Activated naive CD8-positive, alpha-beta T cell treated with anti-CD3 and anti-CD28 coated beads for 36 hours (primary cell): ENCODE results near the gene PCLAF. TPM values are rescaled to one million over a fixed set of nuclear protein-coding genes. Genes with fewer than 3 reads are reported as not detected.
"Not testable (repeated sequence)": the region's sequence is repeated elsewhere in the genome, so short reads cannot be mapped to it uniquely, and the experiment has no call there.

ENCODE experiments used
- DNase-seq: peaks from one replicate; pipeline ENCODE4 v3.0.0; 2021
- H3K27ac Mint-ChIP-seq: one replicate; pipeline ENCODE4 v1.8.0; 2022; ENCODE audit warnings: mild to moderate bottlenecking, moderate library complexity, mixed read lengths
- H3K27me3 Mint-ChIP-seq: one replicate; pipeline ENCODE4 v1.8.0; 2022; ENCODE audit warnings: mild to moderate bottlenecking, mixed read lengths
- H3K36me3 Mint-ChIP-seq: one replicate; pipeline ENCODE4 v1.8.0; 2021; ENCODE audit warnings: mild to moderate bottlenecking, mixed read lengths
- H3K4me1 Mint-ChIP-seq: one replicate; pipeline ENCODE4 v1.8.0; 2021; ENCODE audit warnings: mixed read lengths
- H3K4me3 Mint-ChIP-seq: one replicate; pipeline ENCODE4 v1.8.0; 2022; ENCODE audit warnings: mild to moderate bottlenecking, moderate library complexity, mixed read lengths
- H3K9me3 Mint-ChIP-seq: one replicate; pipeline ENCODE4 v1.8.0; 2022; ENCODE audit warnings: mixed read lengths
- total RNA-seq, 2 experiments: library from RNA; stranded (reverse); gene quantifications; one replicate each; pipeline ENCODE4 v1.2.3, GENCODE V29; 2021

The PCLAF gene
- total RNA-seq, 2 experiments from 2014 or later = 126 to 134 TPM

- H3K4me3 Mint-ChIP-seq = no peak overlapping the region
- H3K27me3 Mint-ChIP-seq = no peaks in the 10 kb centered on the region
- H3K4me1 Mint-ChIP-seq = peaks cover 20% of the 10 kb centered on the region
- H3K27ac Mint-ChIP-seq = no peak overlapping the region
- no peak for DNase-seq
- peaks cover 23% of the 10 kb centered on the region for H3K36me3 Mint-ChIP-seq
- no peaks in the 10 kb centered on the region for H3K9me3 Mint-ChIP-seq
Measured at GRCh38 chr15:64383760-64384159, 2.5 kb upstream of the PCLAF start.

DNA sequence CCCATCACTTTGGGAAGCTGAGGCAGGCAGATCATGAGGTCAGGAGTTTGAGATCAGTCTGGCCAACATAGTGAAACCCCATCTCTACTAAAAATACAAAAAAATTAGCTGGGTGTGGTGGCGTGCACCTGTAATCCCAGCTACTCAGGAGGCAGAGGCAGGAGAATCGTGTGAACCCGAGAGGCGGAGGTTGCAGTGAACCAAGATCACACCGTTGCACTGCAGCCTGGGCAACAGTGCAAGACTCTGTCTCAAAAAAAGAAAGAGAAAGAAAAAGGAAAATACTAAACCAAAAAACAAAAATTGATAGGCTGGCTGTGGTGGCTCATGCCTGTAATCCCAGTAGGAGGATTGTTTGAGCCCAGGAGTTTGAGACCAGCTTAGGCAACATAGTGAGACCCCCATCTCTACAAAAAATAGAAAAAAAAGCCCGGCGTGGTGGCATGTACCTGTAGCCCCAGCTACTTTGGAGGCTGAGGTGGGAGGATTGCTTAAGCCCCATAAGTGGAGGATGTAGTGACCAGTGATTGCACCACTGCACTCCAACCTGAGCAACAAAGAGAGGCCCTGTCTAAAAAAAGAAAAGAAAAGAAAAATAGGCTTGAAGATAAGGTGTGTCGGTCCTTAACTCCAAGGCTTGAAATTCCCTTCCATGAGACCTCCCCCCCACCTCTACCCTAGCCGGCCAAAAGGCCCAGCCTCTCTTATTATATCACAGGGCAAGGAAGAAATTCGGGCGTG, 941 bp downstream of the PCLAF start:
- Mint-ChIP-seq H3K27ac (peak overlapping the region; percentile 88), H3K4me1 (peaks cover 16% of the 10 kb centered on the region), H3K36me3 (peaks cover 33% of the 10 kb centered on the region), H3K4me3 (peak overlapping the region; percentile 88)
- H3K27me3 Mint-ChIP-seq, DNase-seq, H3K9me3 Mint-ChIP-seq: not testable (repeated sequence)

DNA sequence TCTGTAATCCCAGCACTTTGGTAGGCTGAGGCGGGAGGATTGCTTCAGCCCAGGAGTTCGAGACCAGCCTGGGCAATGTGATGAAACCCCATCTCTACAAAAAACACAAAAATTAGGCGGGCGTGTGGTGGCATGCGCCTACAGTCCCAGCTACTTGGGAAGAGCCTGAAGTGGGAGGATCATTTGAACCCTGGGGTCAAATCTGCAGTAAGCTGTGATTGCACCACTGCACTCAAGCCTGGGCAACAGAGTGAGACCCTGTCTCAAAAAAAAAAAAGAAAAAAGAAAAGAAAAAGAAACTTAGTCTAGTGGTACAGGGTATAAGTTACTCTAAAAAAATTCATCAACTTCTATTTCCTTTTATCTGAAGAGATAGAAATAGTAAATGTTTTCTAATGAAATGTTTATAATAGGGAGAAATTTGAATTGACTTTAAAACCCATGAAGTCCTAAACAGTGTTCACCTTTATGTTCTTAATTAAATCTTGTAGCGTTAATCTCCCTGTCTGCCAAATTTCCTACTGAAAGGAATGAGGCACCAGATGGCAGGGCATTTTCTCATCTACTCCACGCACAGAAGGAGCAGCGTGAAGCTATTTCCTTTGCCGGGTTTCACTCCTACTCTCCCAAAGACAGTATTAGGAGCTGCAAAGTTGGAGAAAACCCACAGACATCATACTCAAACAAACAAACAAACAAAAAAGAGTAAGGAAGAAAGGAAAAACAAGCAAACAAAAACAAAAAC, 1.9 kb downstream of the PCLAF start:
- no peak for DNase-seq
- no peak overlapping the region for H3K27ac Mint-ChIP-seq
- H3K9me3 Mint-ChIP-seq = no peaks in the 10 kb centered on the region
- peak overlapping the region; percentile 88 for H3K4me3 Mint-ChIP-seq
- no peaks in the 10 kb centered on the region for H3K27me3 Mint-ChIP-seq
- peaks cover 39% of the 10 kb centered on the region for H3K36me3 Mint-ChIP-seq
- peaks cover 16% of the 10 kb centered on the region for H3K4me1 Mint-ChIP-seq

DNA sequence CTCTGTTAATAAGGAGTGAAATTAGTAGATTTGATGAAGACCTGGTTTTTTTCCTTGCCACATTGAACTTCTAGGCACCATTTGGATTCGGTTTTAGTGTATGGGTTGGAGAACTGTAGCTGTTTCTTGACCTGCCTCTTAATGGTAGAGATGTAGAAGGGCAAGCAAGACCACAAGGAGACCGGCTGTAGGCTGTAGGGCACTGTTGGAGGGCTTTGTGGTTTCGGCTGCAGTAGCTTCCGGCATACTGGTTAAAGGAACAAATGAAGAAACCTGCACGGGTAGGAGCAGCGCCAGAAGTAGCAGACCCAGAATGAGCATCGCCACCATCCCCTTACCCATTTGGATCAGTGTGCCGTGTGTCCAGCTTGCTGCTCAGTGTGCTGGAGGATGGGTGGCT, 7.9 kb downstream of the PCLAF start:
- H3K4me1 Mint-ChIP-seq = peaks cover 4% of the 10 kb centered on the region
- no peaks in the 10 kb centered on the region for H3K9me3 Mint-ChIP-seq
- no peak overlapping the region for H3K27ac Mint-ChIP-seq
- H3K36me3 Mint-ChIP-seq = peaks cover 41% of the 10 kb centered on the region
- DNase-seq = no peak
- no peak overlapping the region for H3K4me3 Mint-ChIP-seq
- H3K27me3 Mint-ChIP-seq = no peaks in the 10 kb centered on the region

DNA sequence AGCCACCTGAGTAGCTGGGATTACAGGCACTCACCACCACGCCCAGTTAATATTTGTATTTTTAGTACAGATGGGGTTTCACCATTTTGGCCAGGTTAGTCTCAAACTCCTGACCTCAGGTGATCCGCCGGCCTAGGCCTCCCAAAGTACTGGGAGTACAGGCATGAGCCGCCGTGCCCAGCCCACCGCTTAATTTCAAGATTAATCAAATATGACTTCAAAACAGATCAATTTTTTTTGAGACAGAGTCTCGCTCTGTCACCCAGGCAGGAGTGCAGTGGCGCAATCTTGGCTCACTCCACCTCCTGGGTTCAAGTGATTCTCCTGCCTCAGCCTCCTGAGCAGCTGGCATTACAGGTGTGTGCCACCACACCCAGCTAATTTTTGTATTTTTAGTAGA, 9.9 kb downstream of the PCLAF start:
- not testable (repeated sequence) for DNase-seq, H3K27me3 Mint-ChIP-seq, H3K27ac Mint-ChIP-seq, H3K4me1 Mint-ChIP-seq, H3K4me3 Mint-ChIP-seq, H3K9me3 Mint-ChIP-seq
- peaks cover 38% of the 10 kb centered on the region for H3K36me3 Mint-ChIP-seq

DNA sequence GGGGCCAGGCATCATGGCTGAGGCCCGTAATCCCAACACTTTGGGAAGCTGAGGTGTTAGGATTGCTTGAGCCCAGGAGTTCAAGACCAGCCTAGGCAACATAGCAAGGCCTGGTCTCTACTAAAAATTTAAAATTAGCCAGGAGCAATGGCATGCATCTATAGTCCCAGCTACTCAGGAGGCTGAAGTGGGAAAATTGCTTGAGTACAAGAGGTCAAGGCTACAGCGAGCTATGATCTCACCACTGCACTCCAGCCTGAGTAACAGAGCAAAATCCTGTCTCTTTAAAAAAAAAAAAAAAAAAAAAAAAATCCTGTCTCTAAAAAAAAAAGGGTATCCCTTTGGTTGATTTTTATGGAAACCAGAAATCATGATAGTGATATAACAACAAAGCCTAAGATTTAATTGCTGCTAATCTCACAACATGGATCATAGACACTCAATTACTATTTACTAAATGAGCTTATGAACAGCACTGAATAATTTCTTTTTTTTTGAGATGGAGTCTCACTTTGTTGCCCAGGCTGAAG, 12.1 kb downstream of the PCLAF start:
- H3K36me3 Mint-ChIP-seq = peaks cover 26% of the 10 kb centered on the region
- no peak for DNase-seq
- no peak overlapping the region for H3K4me3 Mint-ChIP-seq
- H3K27ac Mint-ChIP-seq = no peak overlapping the region
- no peaks in the 10 kb centered on the region for H3K9me3 Mint-ChIP-seq
- peaks cover 4% of the 10 kb centered on the region for H3K4me1 Mint-ChIP-seq
- H3K27me3 Mint-ChIP-seq = no peaks in the 10 kb centered on the region

- Mint-ChIP-seq H3K4me1 (peaks cover 6% of the 10 kb centered on the region), H3K27ac (no peak overlapping the region), H3K9me3 (no peaks in the 10 kb centered on the region), H3K4me3 (no peak overlapping the region), H3K27me3 (no peaks in the 10 kb centered on the region), H3K36me3 (peaks cover 15% of the 10 kb centered on the region)
- no peak for DNase-seq
Measured at GRCh38 chr15:64361259-64361658, 20.0 kb downstream of the PCLAF start.

GRCh38 chr15:64356710-64357040, 24.6 kb downstream of the PCLAF start:
- no peak for DNase-seq
- Mint-ChIP-seq H3K9me3 (no peaks in the 10 kb centered on the region), H3K4me3 (peak overlapping the region; percentile 96), H3K27ac (peak overlapping the region; percentile 94), H3K27me3 (no peaks in the 10 kb centered on the region), H3K4me1 (peaks cover 19% of the 10 kb centered on the region), H3K36me3 (peaks cover 4% of the 10 kb centered on the region)

- Mint-ChIP-seq H3K36me3 (peaks cover 3% of the 10 kb centered on the region), H3K27me3 (no peaks in the 10 kb centered on the region), H3K4me1 (peaks cover 22% of the 10 kb centered on the region), H3K27ac (peak within 1 kb of the TSS; percentile 94), H3K9me3 (no peaks in the 10 kb centered on the region), H3K4me3 (peak within 1 kb of the TSS; percentile 96)
- DNase-seq = peak; percentile 92
Measured at GRCh38 chr15:64355944-64356709, 25.1 kb downstream of the PCLAF start, which contains the start of gene CSNK1G1. Gene CSNK1G1, minus strand, starts transcription at chr15:64356173. Its CDS starts 55,674 bp downstream, at chr15:64300499.

GRCh38 chr15:64355348-64355943, 25.8 kb downstream of the PCLAF start:
- DNase-seq = peak; percentile 59
- H3K27me3 Mint-ChIP-seq = no peaks in the 10 kb centered on the region
- peaks cover 25% of the 10 kb centered on the region for H3K4me1 Mint-ChIP-seq
- H3K27ac Mint-ChIP-seq = peak overlapping the region; percentile 94
- no peaks in the 10 kb centered on the region for H3K9me3 Mint-ChIP-seq
- H3K4me3 Mint-ChIP-seq = peak overlapping the region; percentile 96
- H3K36me3 Mint-ChIP-seq = peaks cover 2% of the 10 kb centered on the region

DNA sequence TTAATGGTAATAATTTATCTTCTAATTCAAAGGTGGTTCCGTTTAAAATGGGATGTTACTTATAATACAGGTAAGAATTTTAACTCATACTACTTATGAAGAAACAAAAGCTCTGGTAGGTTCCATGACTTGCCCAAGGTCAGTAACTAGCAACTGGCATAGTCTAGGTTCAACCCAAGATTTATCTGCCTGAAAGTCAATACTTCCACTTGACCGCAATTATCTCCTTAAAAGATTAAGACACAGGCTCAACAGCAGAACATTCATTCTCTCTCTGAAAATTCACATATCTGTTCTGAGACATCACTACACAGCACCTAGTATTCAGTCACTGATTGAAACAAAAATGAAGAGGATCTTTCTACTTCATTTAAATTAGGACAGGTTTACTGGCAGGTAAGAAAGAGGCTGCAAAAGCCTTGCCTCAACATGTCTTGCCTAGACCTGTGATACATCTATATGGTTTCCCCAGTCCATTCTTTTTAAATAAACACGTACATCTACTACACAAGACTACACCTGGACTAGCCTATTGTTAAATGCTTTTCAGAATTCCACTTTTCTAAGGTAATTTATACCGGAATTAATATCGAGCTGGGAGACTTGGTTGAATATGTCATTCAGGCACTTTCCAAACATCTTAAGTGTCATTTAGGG, 26.4 kb downstream of the PCLAF start:
- Mint-ChIP-seq H3K4me1 (peaks cover 25% of the 10 kb centered on the region), H3K4me3 (peak overlapping the region; percentile 96), H3K27ac (peak overlapping the region; percentile 94), H3K36me3 (peaks cover 2% of the 10 kb centered on the region), H3K9me3 (no peaks in the 10 kb centered on the region), H3K27me3 (no peaks in the 10 kb centered on the region)
- DNase-seq = no peak

GRCh38 chr15:64351265-64351664, 30.0 kb downstream of the PCLAF start:
- no peaks in the 10 kb centered on the region for H3K27me3 Mint-ChIP-seq
- H3K36me3 Mint-ChIP-seq = peaks cover 10% of the 10 kb centered on the region
- H3K27ac Mint-ChIP-seq = no peak overlapping the region
- H3K9me3 Mint-ChIP-seq = no peaks in the 10 kb centered on the region
- peaks cover 22% of the 10 kb centered on the region for H3K4me1 Mint-ChIP-seq
- no peak overlapping the region for H3K4me3 Mint-ChIP-seq
- no peak for DNase-seq

DNA sequence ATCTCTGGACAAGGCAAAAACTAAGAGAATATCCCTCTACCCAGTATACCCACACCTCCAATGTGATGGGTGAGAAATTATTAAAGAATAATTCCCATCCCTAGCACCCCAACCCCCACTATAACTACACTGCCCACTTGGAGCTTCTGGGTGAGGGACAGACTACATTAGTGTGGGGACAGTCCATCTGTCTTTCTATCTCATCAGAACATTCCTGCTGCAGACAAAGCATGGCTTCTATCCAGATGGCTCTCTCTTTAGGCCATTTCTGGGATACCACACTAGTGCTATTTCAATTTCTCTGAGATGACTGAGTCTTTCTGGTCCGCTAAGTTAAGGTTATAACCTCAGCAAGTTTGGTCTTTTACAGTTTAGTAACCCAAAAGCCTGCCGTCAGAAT, 31.9 kb downstream of the PCLAF start:
- H3K27ac Mint-ChIP-seq = no peak overlapping the region
- peaks cover 10% of the 10 kb centered on the region for H3K36me3 Mint-ChIP-seq
- DNase-seq = no peak
- H3K9me3 Mint-ChIP-seq = no peaks in the 10 kb centered on the region
- peaks cover 24% of the 10 kb centered on the region for H3K4me1 Mint-ChIP-seq
- no peaks in the 10 kb centered on the region for H3K27me3 Mint-ChIP-seq
- no peak overlapping the region for H3K4me3 Mint-ChIP-seq

DNA sequence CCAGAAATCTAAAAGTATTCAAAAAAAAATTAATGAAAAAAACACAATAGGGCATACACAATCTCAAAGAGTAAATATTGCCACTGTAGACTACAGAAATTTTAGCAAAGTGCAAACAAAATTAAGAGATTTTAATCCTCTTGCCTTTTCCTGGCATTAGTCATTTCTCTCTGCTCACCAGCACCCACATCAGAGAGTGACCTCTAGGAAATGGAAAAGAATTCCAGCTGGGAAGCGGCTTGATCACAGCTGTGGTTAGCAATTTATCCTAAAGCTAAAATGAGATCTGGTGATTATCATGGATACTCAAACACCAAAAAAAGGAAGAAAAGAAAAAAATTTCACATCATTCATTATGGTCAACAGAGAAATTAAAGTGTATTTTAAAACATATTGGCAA, 32.8 kb downstream of the PCLAF start:
- peaks cover 10% of the 10 kb centered on the region for H3K36me3 Mint-ChIP-seq
- H3K27ac Mint-ChIP-seq = no peak overlapping the region
- no peaks in the 10 kb centered on the region for H3K9me3 Mint-ChIP-seq
- H3K4me1 Mint-ChIP-seq = peaks cover 24% of the 10 kb centered on the region
- no peaks in the 10 kb centered on the region for H3K27me3 Mint-ChIP-seq
- no peak for DNase-seq
- H3K4me3 Mint-ChIP-seq = no peak overlapping the region
